ENCODE data around the gene PSMB2.
"Not testable (repeated sequence)": the region's sequence is repeated elsewhere in the genome, so short reads cannot be mapped to it uniquely, and the experiment has no call there.

PSMB2 gene

GRCh38 chr1:35592991-35593769, 48.1 kb downstream of the PSMB2 start:
- DNase-seq (ENCODE audit: low read depth in 2 of 2) = no peak

- no peak for DNase-seq (ENCODE audit: low read depth in 2 of 2)
Measured at GRCh38 chr1:35591211-35591610, 50.1 kb downstream of the PSMB2 start.

- DNase-seq (ENCODE audit: low read depth in 2 of 2) = no peak
Measured at GRCh38 chr1:35590476-35591040, 50.8 kb downstream of the PSMB2 start.

GRCh38 chr1:35589516-35590427, 51.6 kb downstream of the PSMB2 start:
- no peak for DNase-seq (ENCODE audit: low read depth in 2 of 2)

GRCh38 chr1:35588197-35588910, 53.0 kb downstream of the PSMB2 start:
- no peak for DNase-seq (ENCODE audit: low read depth in 2 of 2)

- no peak for DNase-seq (ENCODE audit: low read depth in 2 of 2)
Measured at GRCh38 chr1:35587736-35588135, 53.6 kb downstream of the PSMB2 start.

- DNase-seq (ENCODE audit: low read depth in 2 of 2) = no peak
Measured at GRCh38 chr1:35586808-35587207, 54.5 kb downstream of the PSMB2 start.

- not testable (repeated sequence) for DNase-seq (ENCODE audit: low read depth in 2 of 2)
Measured at GRCh38 chr1:35585805-35586204, 55.5 kb downstream of the PSMB2 start.

- DNase-seq (ENCODE audit: low read depth in 2 of 2) = no peak
Measured at GRCh38 chr1:35585281-35585680, 56.0 kb downstream of the PSMB2 start.

- not testable (repeated sequence) for DNase-seq (ENCODE audit: low read depth in 2 of 2)
Measured at GRCh38 chr1:35581621-35582020, 59.7 kb downstream of the PSMB2 start.

GRCh38 chr1:35580949-35581388, 60.4 kb downstream of the PSMB2 start:
- no peak for DNase-seq (ENCODE audit: low read depth in 2 of 2)

- DNase-seq (ENCODE audit: low read depth in 2 of 2) = peak in 1 of 2 experiments; percentile 41
Measured at GRCh38 chr1:35577071-35577998, 64.0 kb downstream of the PSMB2 start.

- DNase-seq (ENCODE audit: low read depth in 2 of 2) = not testable (repeated sequence)
Measured at GRCh38 chr1:35576766-35577070, 64.6 kb downstream of the PSMB2 start.

- DNase-seq (ENCODE audit: low read depth in 2 of 2) = no peak
Measured at GRCh38 chr1:35576061-35576765, 65.1 kb downstream of the PSMB2 start.

GRCh38 chr1:35575416-35575958, 65.8 kb downstream of the PSMB2 start:
- no peak for DNase-seq (ENCODE audit: low read depth in 2 of 2)

GRCh38 chr1:35574655-35575415, 66.5 kb downstream of the PSMB2 start:
- DNase-seq (ENCODE audit: low read depth in 2 of 2) = no peak

GRCh38 chr1:35574125-35574654, 67.1 kb downstream of the PSMB2 start:
- no peak for DNase-seq (ENCODE audit: low read depth in 2 of 2)

- DNase-seq (ENCODE audit: low read depth in 2 of 2) = no peak
Measured at GRCh38 chr1:35573198-35574124, 67.9 kb downstream of the PSMB2 start, which contains the start of gene TFAP2E. TSS of gene TFAP2E (plus strand) at chr1:35573314. CDS start at chr1:35573578, 264 bp downstream.
